ENCODE results near the gene RYK. TPM values are rescaled to one million over a fixed set of nuclear protein-coding genes. Genes with fewer than 3 reads are reported as not detected.

The RYK gene
- total RNA-seq, 4 donors from 2014 or later: 29.3 to 75.5 (median 39.1) TPM

- intact Hi-C loops (cut with DNase I): no loop called here
- Histone ChIP-seq H3K4me1 (peaks cover 0 to 10% (median 0%) of the 10 kb centered on the region in 3 donors), H3K4me3 (no peak overlapping the region), H3K9me3 (no peaks in the 10 kb centered on the region), H3K27me3 (no peaks in the 10 kb centered on the region), H3K27ac (peak overlapping the region in 1 of 4 donors; percentile 35), H3K36me3 (peaks cover 0 to 41% (median 0%) of the 10 kb centered on the region in 3 donors)
- 49 to 56% methylated on average over 2 of the region's 2 CpGs for WGBS, 2 donors
- no peak for TF ChIP-seq CTCF (IDR thresholded peaks at IDR 0.05)
- no peak for TF ChIP-seq POLR2A (IDR thresholded peaks at IDR 0.05)
- DNase-seq: no peak
Observed at GRCh38 chr3:134150476-134150875, 100.2 kb downstream of the RYK start.

DNA sequence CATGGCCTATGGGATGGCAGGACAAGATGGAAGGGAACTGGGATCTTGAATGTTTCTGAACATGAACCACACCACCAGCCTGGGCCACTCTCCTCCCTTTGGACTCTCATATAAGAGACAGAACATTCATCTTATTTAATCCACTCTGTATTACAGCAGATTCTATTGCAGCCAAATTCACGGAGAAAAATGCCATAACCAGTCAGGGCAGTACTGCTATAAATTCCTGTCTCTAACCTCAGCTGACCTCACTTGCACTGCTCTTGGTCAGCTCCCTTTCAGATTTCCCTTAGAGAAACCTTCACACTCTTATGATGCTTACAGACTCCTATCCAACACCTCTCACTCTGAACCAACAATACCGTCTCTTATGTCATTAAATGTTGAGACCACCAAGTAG, 101.4 kb downstream of the RYK start:
- DNase-seq: no peak
- no peaks in the 10 kb centered on the region for H3K9me3 ChIP-seq
- no peak overlapping the region for H3K4me3 ChIP-seq
- H3K4me1 ChIP-seq: peaks cover 0 to 10% (median 0%) of the 10 kb centered on the region in 3 donors
- 42 to 56% methylated on average over 2 of the region's 2 CpGs for WGBS, 2 donors
- TF ChIP-seq CTCF (IDR thresholded peaks at IDR 0.05) (no peak), POLR2A (IDR thresholded peaks at IDR 0.05) (no peak)
- H3K27ac ChIP-seq: no peak overlapping the region
- no peaks in the 10 kb centered on the region for H3K27me3 ChIP-seq
- peaks cover 0 to 29% (median 0%) of the 10 kb centered on the region in 3 donors for H3K36me3 ChIP-seq
- intact Hi-C loops (cut with DNase I): no loop called here

DNA sequence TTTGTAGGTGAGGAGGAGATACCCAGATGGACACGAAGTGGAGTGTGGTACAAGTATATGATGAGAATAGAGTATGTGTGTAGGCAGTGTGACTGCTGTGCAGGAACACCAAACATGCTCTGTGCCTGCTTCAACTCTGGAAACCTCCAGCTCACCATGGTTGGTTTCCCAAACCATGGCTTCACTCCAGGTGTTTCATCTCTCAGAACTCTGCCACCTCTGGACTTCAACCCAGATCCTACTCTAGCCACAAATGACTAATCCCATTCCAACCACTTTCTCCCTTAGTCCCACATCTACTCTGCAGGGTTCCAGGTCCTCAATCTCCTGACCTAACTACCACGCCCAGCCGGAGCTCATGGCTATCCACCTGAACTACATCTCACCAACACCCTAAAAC, 102.1 kb downstream of the RYK start:
- 93 to 97% methylated on average over 3 of the region's 3 CpGs for WGBS, 2 donors
- no peak overlapping the region for H3K27ac ChIP-seq
- peaks cover 0 to 21% (median 0%) of the 10 kb centered on the region in 3 donors for H3K36me3 ChIP-seq
- DNase-seq: no peak
- peaks cover 0 to 10% (median 0%) of the 10 kb centered on the region in 3 donors for H3K4me1 ChIP-seq
- H3K27me3 ChIP-seq: no peaks in the 10 kb centered on the region
- TF ChIP-seq POLR2A (IDR thresholded peaks at IDR 0.05): no peak
- no peak for TF ChIP-seq CTCF (IDR thresholded peaks at IDR 0.05)
- H3K9me3 ChIP-seq: no peaks in the 10 kb centered on the region
- no peak overlapping the region for H3K4me3 ChIP-seq
- intact Hi-C loops (cut with DNase I): no loop called here

GRCh38 chr3:134147411-134147810, 103.2 kb downstream of the RYK start:
- no peak for DNase-seq
- Histone ChIP-seq H3K36me3 (peaks cover 0 to 11% (median 0%) of the 10 kb centered on the region in 3 donors), H3K4me1 (peaks cover 0 to 10% (median 0%) of the 10 kb centered on the region in 3 donors), H3K9me3 (no peaks in the 10 kb centered on the region), H3K27me3 (no peaks in the 10 kb centered on the region), H3K4me3 (no peak overlapping the region), H3K27ac (no peak overlapping the region)
- WGBS, 2 donors: 72 to 73% methylated on average over 2 to 3 of the region's 3 CpGs
- TF ChIP-seq POLR2A (IDR thresholded peaks at IDR 0.05): no peak
- TF ChIP-seq CTCF (IDR thresholded peaks at IDR 0.05): no peak
- intact Hi-C loops (cut with DNase I): no loop called here

- Histone ChIP-seq H3K4me1 (peaks cover 0 to 10% (median 0%) of the 10 kb centered on the region in 3 donors), H3K4me3 (no peak overlapping the region), H3K27ac (no peak overlapping the region), H3K9me3 (no peaks in the 10 kb centered on the region), H3K27me3 (no peaks in the 10 kb centered on the region), H3K36me3 (peaks cover 0 to 5% (median 0%) of the 10 kb centered on the region in 3 donors)
- intact Hi-C loops (cut with DNase I): no loop called here
- DNase-seq: no peak
- TF ChIP-seq POLR2A (IDR thresholded peaks at IDR 0.05): no peak
- no peak for TF ChIP-seq CTCF (IDR thresholded peaks at IDR 0.05)
Observed at GRCh38 chr3:134146666-134147065, 104.0 kb downstream of the RYK start.

Data from esophagus squamous epithelium (tissue), 5 donors.